GM23248 (cell line): Measurements from ENCODE around the gene PIP5K1C.

Experiments
- EZH2 ChIP-seq: fragments of 200-600 bp; sonication (generic); IDR thresholded peaks from 2 replicates; pipeline ENCODE4 v1.6.1; 2018; ENCODE audit warnings: antibody characterized with exemption, mild to moderate bottlenecking; ENCODE audit not compliant: insufficient read depth, poor library complexity, severe bottlenecking
- EZH2phosphoT487 ChIP-seq: fragments of 200-600 bp; sonication (generic); IDR thresholded peaks from 2 replicates; pipeline ENCODE4 v1.6.1; 2018; ENCODE audit warnings: antibody characterized with exemption, moderate library complexity, mild to moderate bottlenecking, low read depth; ENCODE audit not compliant: insufficient read depth

DNA sequence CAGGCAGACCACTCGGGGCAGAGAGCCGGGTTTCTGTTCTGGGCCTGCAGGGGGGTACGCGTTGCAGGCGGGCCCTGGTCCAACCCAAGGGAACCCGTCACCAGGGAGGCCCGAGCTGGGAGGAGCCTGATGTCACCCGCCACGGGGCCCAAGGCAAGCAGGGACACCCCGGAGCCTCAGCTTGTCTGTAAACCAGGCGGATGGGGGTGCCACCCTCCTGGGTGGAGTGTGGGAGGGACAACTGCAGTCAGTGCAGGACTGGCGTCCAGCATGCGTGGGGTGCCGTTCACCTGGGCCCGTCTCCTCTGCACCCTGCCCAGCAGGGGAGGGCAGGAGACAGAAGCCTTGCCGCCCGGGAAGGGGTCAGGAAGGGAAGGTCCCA, 80.6 kb downstream of the PIP5K1C start:
- TF ChIP-seq EZH2 (no peak), EZH2phosphoT487 (no peak)
